Hepatocyte (in vitro differentiated cells): Measurements from ENCODE around the gene TMED9. TPM values are rescaled to one million over a fixed set of nuclear protein-coding genes. Genes with fewer than 3 reads are reported as not detected.

Experiments
- DNase-seq: peaks from one replicate; pipeline ENCODE4 v3.0.0-alpha.2; 2016; ENCODE audit warnings: low spot score
- H2AFZ ChIP-seq: fragments of 200-600 bp; sonication (generic); 2 replicates; pipeline ENCODE4 v1.6.0; 2016; ENCODE audit warnings: antibody characterized with exemption, mild to moderate bottlenecking
- H3K27ac ChIP-seq: fragments of 200-600 bp; sonication (generic); 2 replicates; pipeline ENCODE4 v1.5.1; 2016; ENCODE audit warnings: mild to moderate bottlenecking
- H3K27me3 ChIP-seq: fragments of 200-600 bp; sonication (generic); 2 replicates; pipeline ENCODE4 v1.6.1; 2016
- H3K36me3 ChIP-seq: fragments of 200-600 bp; sonication (generic); replicated peaks from 2 replicates; pipeline ENCODE4 v1.5.1; 2016; ENCODE audit warnings: low read depth; ENCODE audit not compliant: insufficient read depth
- H3K4me1 ChIP-seq: fragments of 200-600 bp; sonication (generic); 2 replicates; pipeline ENCODE4 v1.5.1; 2016; ENCODE audit warnings: mild to moderate bottlenecking, moderate library complexity; ENCODE audit not compliant: insufficient read depth
- H3K4me2 ChIP-seq: fragments of 200-600 bp; sonication (generic); 2 replicates; pipeline ENCODE4 v1.6.0; 2016
- H3K4me3 ChIP-seq: fragments of 200-600 bp; sonication (generic); 2 replicates; pipeline ENCODE4 v1.5.1; 2016; ENCODE audit warnings: mild to moderate bottlenecking
- H3K79me2 ChIP-seq: fragments of 200-600 bp; sonication (generic); 2 replicates; pipeline ENCODE4 v1.6.0; 2017; ENCODE audit warnings: mild to moderate bottlenecking
- H3K9me2 ChIP-seq: fragments of 200-600 bp; sonication (generic); replicated peaks from 2 replicates; pipeline ENCODE4 v1.6.0; 2017; ENCODE audit warnings: mild to moderate bottlenecking; ENCODE audit not compliant: insufficient read depth
- H3K9me3 ChIP-seq: fragments of 200-600 bp; sonication (generic); 2 replicates; pipeline ENCODE4 v1.5.1; 2016; ENCODE audit warnings: low read depth, mild to moderate bottlenecking
- H4K20me1 ChIP-seq: fragments of 200-600 bp; sonication (generic); 2 replicates; pipeline ENCODE4 v1.6.0; 2016; ENCODE audit warnings: mild to moderate bottlenecking; ENCODE audit not compliant: insufficient read depth, poor library complexity, severe bottlenecking
- CTCF ChIP-seq: fragments of 200-600 bp; sonication (generic); IDR thresholded peaks from 2 replicates; pipeline ENCODE4 v1.5.1; 2016; ENCODE audit warnings: antibody characterized with exemption, mild to moderate bottlenecking; ENCODE audit not compliant: poor library complexity
- EZH2 ChIP-seq: fragments of 200-600 bp; sonication (generic); IDR thresholded peaks from 2 replicates; pipeline ENCODE4 v1.6.1; 2016; ENCODE audit warnings: antibody characterized with exemption, mild to moderate bottlenecking, borderline replicate concordance
- EZH2phosphoT487 ChIP-seq: fragments of 200-600 bp; sonication (generic); IDR thresholded peaks from one replicate; pipeline ENCODE4 v1.6.1; 2018; ENCODE audit warnings: antibody characterized with exemption, mild to moderate bottlenecking, low read depth, moderate library complexity; ENCODE audit not compliant: unreplicated experiment, severe bottlenecking
- WGBS: methylation state at CpG from one replicate; pipeline ENCODE4 v1.1.6; 2016; ENCODE audit warnings: low lambda C conversion rate; ENCODE audit errors: missing lambda C conversion rate; 5-methylcytosine and 5-hydroxymethylcytosine counted together
- polyA plus RNA-seq: library from polyadenylated mRNA; unstranded; fragments of >200 nt; fragmentation: Nextera tagmentation; extraction: Ambion mirVana; gene quantifications from 2 replicates; pipeline ENCODE4 v1.2.1, GENCODE V29; 2016
- total RNA-seq: library from RNA; depleted of rRNA; stranded (reverse); fragments of >200 nt; gene quantifications from 2 replicates; pipeline ENCODE4 v1.2.3, GENCODE V29; 2014

Gene TMED9
- total and polyA plus RNA-seq, 2 experiments from 2014 or later = 187 to 512 TPM

GRCh38 chr5:177569894-177570293 is 22.1 kb upstream of the TMED9 start:
- no peak for DNase-seq
- H3K27me3 ChIP-seq = no peaks in the 10 kb centered on the region
- no peak overlapping the region for H2AFZ ChIP-seq
- no peak overlapping the region for H3K4me3 ChIP-seq
- WGBS = 89% methylated on average over 2 of the region's 2 CpGs
- H3K4me2 ChIP-seq = no peak overlapping the region
- no peaks in the 10 kb centered on the region for H3K79me2 ChIP-seq
- H3K9me3 ChIP-seq = no peaks in the 10 kb centered on the region
- no peak overlapping the region for H3K27ac ChIP-seq
- H3K4me1 ChIP-seq = no peaks in the 10 kb centered on the region
- no peaks in the 10 kb centered on the region for H3K9me2 ChIP-seq
- TF ChIP-seq CTCF (no peak), EZH2 (no peak), EZH2phosphoT487 (no peak)
- H3K36me3 ChIP-seq = no peaks in the 10 kb centered on the region
- H4K20me1 ChIP-seq = no peaks in the 10 kb centered on the region

- H3K36me3 ChIP-seq = no peaks in the 10 kb centered on the region
- H3K27me3 ChIP-seq = no peaks in the 10 kb centered on the region
- no peaks in the 10 kb centered on the region for H4K20me1 ChIP-seq
- H3K9me3 ChIP-seq = no peaks in the 10 kb centered on the region
- no peaks in the 10 kb centered on the region for H3K79me2 ChIP-seq
- H3K4me3 ChIP-seq = no peak overlapping the region
- H3K9me2 ChIP-seq = no peaks in the 10 kb centered on the region
- 71% methylated on average over 1 of the region's 1 CpG for WGBS
- H3K4me2 ChIP-seq = no peak overlapping the region
- no peak for DNase-seq
- no peaks in the 10 kb centered on the region for H3K4me1 ChIP-seq
- no peak overlapping the region for H2AFZ ChIP-seq
- H3K27ac ChIP-seq = no peak overlapping the region
- no peak for TF ChIP-seq EZH2
- TF ChIP-seq CTCF = no peak
- no peak for TF ChIP-seq EZH2phosphoT487
Observed at GRCh38 chr5:177575488-177575887, 16.5 kb upstream of the TMED9 start.

DNA sequence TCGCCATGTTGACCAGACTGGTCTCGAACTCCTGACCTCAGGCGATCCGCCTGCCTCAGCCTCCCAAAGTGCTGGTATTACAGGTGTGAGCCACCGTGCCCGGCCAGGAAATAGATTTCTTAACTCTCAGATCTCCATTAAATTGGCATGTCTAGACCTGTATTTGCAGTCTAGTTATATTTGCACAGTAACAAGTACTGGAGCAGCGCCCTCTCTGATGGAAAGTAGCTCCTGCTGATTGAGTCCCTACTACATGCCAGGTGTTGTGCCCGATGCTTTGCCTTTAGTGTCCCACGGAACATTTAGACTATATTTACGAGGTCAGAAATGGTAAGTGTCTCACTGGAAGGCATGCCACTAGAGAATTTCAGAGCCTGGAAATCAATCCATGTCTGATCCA is 15.8 kb upstream of the TMED9 start:
- H3K4me2 ChIP-seq = no peak overlapping the region
- no peaks in the 10 kb centered on the region for H3K79me2 ChIP-seq
- DNase-seq = no peak
- no peaks in the 10 kb centered on the region for H3K36me3 ChIP-seq
- H3K27me3 ChIP-seq = no peaks in the 10 kb centered on the region
- H3K9me3 ChIP-seq = no peaks in the 10 kb centered on the region
- no peaks in the 10 kb centered on the region for H3K4me1 ChIP-seq
- no peak overlapping the region for H2AFZ ChIP-seq
- 88% methylated on average over 10 of the region's 10 CpGs for WGBS
- H3K4me3 ChIP-seq = no peak overlapping the region
- TF ChIP-seq EZH2 (no peak), EZH2phosphoT487 (no peak), CTCF (no peak)
- H4K20me1 ChIP-seq = no peaks in the 10 kb centered on the region
- no peak overlapping the region for H3K27ac ChIP-seq
- no peaks in the 10 kb centered on the region for H3K9me2 ChIP-seq

DNA sequence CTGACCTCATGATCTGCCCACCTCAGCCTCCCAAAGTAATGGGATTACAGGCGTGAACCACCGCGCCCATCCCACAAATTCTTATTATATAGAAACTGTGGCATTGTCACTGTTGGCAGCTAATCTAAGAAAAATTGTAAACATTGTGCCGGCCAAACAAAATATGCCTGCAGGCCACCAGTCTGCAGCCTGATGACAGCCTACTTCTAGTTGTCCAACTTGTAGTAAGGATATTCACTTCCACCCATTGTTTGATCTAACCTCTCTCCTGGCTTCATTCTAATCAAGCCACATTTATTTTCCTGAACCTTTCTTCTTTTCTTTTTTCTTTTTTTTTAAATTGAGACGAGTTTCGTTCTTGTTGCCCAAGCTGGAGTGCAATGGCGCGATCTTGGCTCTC is 13.7 kb upstream of the TMED9 start:
- H3K4me2 ChIP-seq = no peak overlapping the region
- no peak overlapping the region for H2AFZ ChIP-seq
- TF ChIP-seq EZH2 (no peak), EZH2phosphoT487 (no peak), CTCF (no peak)
- no peak overlapping the region for H3K4me3 ChIP-seq
- no peaks in the 10 kb centered on the region for H3K36me3 ChIP-seq
- H4K20me1 ChIP-seq = no peaks in the 10 kb centered on the region
- no peaks in the 10 kb centered on the region for H3K9me3 ChIP-seq
- no peaks in the 10 kb centered on the region for H3K79me2 ChIP-seq
- H3K9me2 ChIP-seq = no peaks in the 10 kb centered on the region
- no peaks in the 10 kb centered on the region for H3K27me3 ChIP-seq
- WGBS = 97% methylated on average over 8 of the region's 8 CpGs
- H3K4me1 ChIP-seq = no peaks in the 10 kb centered on the region
- H3K27ac ChIP-seq = no peak overlapping the region
- no peak for DNase-seq
